GM21723 (cell line): ENCODE data around the gene BCL2.

Experiments used
- ATAC-seq: cut with Tn5 transposase; IDR thresholded peaks from one replicate; pipeline ENCODE4 v1.9.1; 2021; ENCODE audit warnings: mild to moderate bottlenecking, moderate library complexity; ENCODE audit not compliant: unreplicated experiment

BCL2 gene

GRCh38 chr18:63311118-63312018 is 8.2 kb downstream of the BCL2 start:
- peak; percentile 69 for ATAC-seq

- ATAC-seq = no peak
Observed at GRCh38 chr18:63309422-63309821, 10.1 kb downstream of the BCL2 start.

DNA sequence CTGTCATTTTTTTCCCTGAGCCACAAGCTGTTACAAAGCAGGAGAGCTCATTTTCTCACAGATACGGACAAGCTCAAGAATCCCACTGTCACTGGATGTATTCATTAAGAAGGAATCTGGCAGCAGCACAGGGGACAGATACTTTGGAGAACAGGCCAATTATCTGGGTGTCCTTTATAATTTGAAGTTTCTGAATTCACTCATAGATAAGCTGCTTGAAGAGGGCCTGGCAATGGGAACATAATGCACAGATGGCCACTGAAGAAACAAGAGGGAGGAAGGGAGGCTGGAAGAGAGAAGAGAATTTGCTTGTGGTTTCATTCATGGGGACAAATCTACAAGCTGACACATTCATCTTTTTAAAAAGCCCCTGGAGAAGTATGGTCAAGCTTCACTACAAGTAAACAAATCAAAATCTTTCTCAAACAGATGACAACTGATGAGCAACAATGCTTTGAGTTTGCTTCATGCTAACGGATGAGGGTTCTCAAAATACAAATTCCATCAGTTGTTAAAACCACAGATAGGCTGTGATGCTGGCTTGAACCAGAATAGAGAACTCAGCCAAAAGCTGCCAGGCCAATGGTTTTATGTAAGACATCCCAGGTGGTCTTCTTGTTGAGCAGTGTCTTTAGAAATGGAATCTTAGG is 11.9 kb downstream of the BCL2 start:
- no peak for ATAC-seq

DNA sequence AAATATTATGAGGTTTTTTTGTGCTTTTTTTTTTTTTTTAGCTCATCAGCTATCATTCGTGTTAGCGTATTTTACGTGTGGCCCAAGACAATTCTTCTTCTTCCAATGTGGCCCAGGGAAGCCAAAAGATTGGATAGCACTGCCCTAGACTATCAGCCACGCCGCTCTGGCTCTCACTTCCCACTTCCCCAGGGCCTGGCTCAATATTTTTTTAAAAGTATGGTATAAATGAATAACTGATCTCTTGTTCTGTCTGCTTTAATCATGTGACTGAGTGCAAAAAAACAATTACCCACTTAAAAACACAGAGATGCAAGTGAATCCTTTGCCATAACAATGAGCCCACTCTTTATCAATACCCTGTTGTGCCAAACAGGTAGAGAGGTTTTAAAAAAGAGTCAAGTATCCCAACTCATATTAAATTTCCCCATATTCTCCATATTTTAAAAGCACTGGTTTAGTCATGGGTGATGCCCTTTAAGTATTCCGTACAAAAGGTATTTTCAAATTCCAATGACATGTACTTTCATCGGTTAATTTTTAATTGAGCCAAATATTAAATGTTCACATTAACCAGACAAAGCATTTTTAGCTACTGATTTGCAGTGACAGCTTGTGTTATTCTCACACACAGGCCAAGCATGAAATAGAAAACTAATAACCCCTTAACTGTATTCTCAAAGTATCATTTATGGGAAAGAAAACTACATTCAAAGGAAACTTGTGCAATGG is 12.6 kb downstream of the BCL2 start:
- no peak for ATAC-seq

DNA sequence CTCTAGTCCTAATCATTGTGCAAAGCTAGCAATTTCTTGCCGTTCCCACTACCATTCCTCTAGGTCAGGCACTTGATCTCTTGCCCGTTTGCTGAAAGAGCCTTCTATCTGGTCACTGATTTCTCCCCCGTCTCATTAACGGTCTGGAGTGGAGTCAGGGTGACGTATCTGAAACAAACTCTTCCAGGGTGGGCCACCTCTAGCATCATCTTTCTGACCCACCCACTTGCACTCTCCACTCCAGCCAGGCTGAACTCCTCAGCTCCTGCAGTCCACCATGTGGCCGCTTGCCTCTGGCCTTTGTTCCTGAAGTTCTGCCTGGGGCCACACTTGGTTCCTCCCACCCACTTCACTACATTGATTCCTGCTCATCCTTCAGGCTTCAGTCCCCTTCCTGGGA is 13.3 kb downstream of the BCL2 start:
- no peak for ATAC-seq

GRCh38 chr18:63303547-63303946 is 16.0 kb downstream of the BCL2 start:
- no peak for ATAC-seq

GRCh38 chr18:63302636-63303405 is 16.7 kb downstream of the BCL2 start:
- ATAC-seq = no peak

GRCh38 chr18:63302220-63302619 is 17.3 kb downstream of the BCL2 start:
- no peak for ATAC-seq

DNA sequence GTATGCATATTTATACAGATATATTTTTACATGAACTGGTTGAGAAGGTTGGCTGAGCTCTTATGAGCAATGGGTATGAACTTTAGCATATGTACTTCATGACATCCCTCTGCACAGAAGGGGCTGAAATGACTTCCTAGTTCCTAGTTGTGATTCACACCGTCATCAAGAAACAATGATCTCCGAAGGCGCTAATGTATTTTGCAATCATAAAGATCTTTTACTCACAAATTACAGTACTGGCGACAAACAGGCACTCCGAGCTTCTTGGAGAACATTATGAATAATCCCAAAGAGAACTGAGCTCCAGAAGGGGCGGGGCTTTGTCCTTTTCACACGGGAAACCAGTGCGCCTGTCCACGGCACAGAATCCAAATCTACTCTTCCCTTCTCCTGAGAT is 18.1 kb downstream of the BCL2 start:
- ATAC-seq = no peak

- peak; percentile 59 for ATAC-seq
Observed at GRCh38 chr18:63299837-63300745, 19.5 kb downstream of the BCL2 start.

GRCh38 chr18:63298400-63299365 is 20.9 kb downstream of the BCL2 start:
- no peak for ATAC-seq

- ATAC-seq = no peak
Observed at GRCh38 chr18:63297687-63298399, 21.7 kb downstream of the BCL2 start.

DNA sequence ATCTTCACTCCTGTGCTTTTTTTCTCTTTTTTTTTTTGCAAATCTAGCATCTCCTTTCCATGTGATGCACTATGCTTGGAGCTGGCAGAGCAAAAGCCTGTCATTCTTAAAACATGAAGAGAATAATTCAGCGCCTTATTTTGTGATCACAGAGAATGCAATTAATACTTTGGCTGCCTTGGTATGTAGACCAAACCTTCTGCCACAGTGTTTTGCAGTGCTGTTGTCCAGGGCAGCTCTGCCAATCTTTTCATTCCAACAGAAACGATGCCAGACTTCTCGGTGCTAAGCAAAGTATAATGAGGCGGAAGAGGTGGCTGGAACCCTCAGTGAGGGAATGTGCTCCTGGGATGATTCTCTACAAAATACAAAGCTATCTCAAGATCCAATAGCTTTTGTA is 25.6 kb downstream of the BCL2 start:
- no peak for ATAC-seq

DNA sequence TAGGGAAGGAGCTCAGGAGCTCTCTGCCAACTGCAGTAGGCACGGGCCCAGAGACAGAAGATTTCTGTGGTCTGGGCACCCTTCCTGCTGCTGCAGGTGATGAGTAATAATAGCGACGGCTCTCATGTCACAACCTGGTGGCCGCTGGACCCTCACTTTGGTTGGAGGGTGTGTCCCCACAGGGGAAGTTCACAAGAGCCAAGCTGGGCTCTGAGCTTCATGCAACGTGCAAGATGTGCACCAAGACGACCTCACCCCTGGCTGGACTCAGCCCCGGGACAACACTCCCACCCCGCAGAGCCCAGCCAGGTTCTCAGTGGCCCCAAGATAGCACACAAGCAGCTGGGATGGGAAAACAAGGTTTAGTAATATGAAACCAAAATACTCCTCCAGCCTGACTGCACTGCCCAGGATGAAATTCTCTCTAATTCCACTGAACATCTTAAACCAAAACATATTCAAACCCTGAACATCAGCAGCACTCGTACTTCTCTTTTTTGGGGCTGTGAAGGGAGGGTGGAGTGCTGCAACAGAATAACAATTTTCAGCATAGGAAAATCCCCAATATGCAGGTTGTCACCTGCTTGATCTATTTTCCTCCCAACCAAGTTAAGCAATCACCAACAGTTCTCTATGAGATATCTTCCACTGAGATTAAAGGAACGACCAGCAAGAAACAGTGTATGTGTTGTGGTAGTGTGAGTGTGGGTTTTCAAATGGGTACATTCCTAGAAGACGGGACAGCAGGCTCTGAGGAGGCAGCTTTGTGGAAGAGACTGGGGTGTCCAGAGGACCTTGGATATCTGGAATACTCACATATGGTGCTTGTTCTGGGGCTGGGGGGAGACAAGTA is 26.5 kb downstream of the BCL2 start:
- ATAC-seq = peak; percentile 65

- ATAC-seq = no peak
Observed at GRCh38 chr18:63291278-63291677, 28.3 kb downstream of the BCL2 start.

DNA sequence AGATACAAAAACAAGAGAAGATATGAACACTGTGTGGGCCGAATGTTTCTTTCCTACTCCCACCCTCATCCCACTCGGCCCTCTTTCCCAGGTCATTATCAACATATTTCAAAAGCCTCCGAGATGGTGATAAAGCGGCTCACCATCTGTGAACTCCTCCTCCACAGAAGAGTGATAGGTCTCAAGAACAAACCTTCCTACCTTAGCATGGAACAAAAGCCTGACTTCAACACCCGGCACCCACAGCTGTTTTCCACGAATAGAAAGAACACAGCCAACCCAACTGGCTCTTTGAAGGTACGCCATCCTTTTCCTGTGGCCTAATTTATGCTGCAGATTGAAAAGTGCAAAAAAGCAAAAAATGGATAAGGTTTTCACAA is 28.8 kb downstream of the BCL2 start:
- ATAC-seq = no peak

DNA sequence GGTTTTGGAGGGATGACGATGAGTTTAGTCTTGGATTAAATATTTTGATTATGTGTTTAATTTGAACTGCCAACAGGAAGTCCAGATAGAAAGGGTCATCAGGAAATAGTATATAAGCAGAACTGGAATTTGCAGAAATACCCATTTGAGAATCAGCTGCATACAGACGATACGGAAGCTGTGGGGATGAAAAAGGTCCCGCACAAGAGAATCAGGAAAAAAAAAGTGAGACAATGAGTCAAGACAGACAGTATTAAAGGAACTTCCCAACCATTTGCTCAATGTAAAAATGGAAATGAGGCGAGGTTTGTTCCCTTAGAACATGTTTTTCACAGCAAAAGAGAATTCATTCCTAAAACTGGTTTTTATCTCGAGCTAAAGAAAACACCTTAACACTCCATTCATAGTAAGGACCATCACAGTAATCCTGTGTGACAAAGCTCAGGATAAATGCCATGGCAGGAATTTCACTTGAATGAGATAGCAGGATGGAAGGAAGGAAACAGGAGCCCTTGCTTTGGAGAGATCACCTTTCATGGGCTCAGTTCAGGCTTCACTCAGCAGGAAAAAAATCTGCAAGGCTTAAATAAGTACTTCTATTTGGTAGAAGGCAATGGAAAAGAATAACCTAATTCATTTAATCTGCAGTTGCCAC is 29.3 kb downstream of the BCL2 start:
- no peak for ATAC-seq
